Astrocyte (in vitro differentiated cells and primary cell): ENCODE measurements around the gene DCST2. TPM values are rescaled to one million over a fixed set of nuclear protein-coding genes. Genes with fewer than 3 reads are reported as not detected.

Experiments used
- DNase-seq: peaks from one replicate; pipeline ENCODE4 v3.0.0-alpha.2; 2010; ENCODE audit warnings: low read depth
- FAIRE-seq: peaks from 2 replicates; lab custom pipeline; 2011; peaks lifted over from hg19 to GRCh38; lab: Jason Lieb, UNC
- H2AFZ ChIP-seq: 2 replicates; pipeline ENCODE4 v1.6.0; 2012; ENCODE audit warnings: low read depth, low read length, inconsistent platforms
- H3K27ac ChIP-seq: 2 replicates; pipeline ENCODE4 v1.5.1; 2011; ENCODE audit warnings: low read depth, low read length, inconsistent platforms
- H3K27me3 ChIP-seq: 2 replicates; pipeline ENCODE4 v1.6.0; 2011; ENCODE audit warnings: low read length, inconsistent platforms; ENCODE audit not compliant: insufficient read depth
- H3K36me3 ChIP-seq: 2 replicates; pipeline ENCODE4 v1.5.1; 2011; ENCODE audit warnings: low read length, inconsistent platforms; ENCODE audit not compliant: insufficient read depth
- H3K4me1 ChIP-seq: 2 replicates; pipeline ENCODE4 v1.5.1; 2011; ENCODE audit warnings: low read length, inconsistent platforms; ENCODE audit not compliant: insufficient read depth
- H3K4me2 ChIP-seq: 2 replicates; pipeline ENCODE4 v1.6.0; 2012; ENCODE audit warnings: low read length, inconsistent platforms
- H3K4me3 ChIP-seq: 2 replicates; pipeline ENCODE4 v1.5.1; 2011; ENCODE audit warnings: low read depth, mild to moderate bottlenecking, low read length, inconsistent platforms; ENCODE audit not compliant: insufficient read depth
- H3K79me2 ChIP-seq: 2 replicates; pipeline ENCODE4 v1.6.0; 2012; ENCODE audit warnings: mild to moderate bottlenecking, low read length, inconsistent platforms; ENCODE audit not compliant: insufficient read depth
- H3K9ac ChIP-seq: 2 replicates; pipeline ENCODE4 v1.6.0; 2012; ENCODE audit warnings: mild to moderate bottlenecking, low read length, inconsistent platforms
- H3K9me3 ChIP-seq: 2 replicates; pipeline ENCODE4 v1.5.1; 2012; ENCODE audit warnings: low read depth, mild to moderate bottlenecking, low read length, inconsistent platforms; ENCODE audit not compliant: insufficient read depth
- H4K20me1 ChIP-seq: 2 replicates; pipeline ENCODE4 v1.6.0; 2012; ENCODE audit warnings: low read length, inconsistent platforms; ENCODE audit not compliant: insufficient read depth
- H3K27ac Mint-ChIP-seq: one replicate; pipeline ENCODE4 v1.8.0; 2021; ENCODE audit warnings: mild to moderate bottlenecking, mixed read lengths; ENCODE audit not compliant: unreplicated experiment
- H3K27me3 Mint-ChIP-seq: one replicate; pipeline ENCODE4 v1.8.0; 2021; ENCODE audit warnings: low read depth, mixed read lengths; ENCODE audit not compliant: unreplicated experiment
- H3K36me3 Mint-ChIP-seq: one replicate; pipeline ENCODE4 v1.8.0; 2021; ENCODE audit warnings: low read depth, mixed read lengths; ENCODE audit not compliant: unreplicated experiment
- H3K4me1 Mint-ChIP-seq: one replicate; pipeline ENCODE4 v1.8.0; 2021; ENCODE audit warnings: low read depth, mixed read lengths; ENCODE audit not compliant: unreplicated experiment
- H3K4me3 Mint-ChIP-seq: one replicate; pipeline ENCODE4 v1.8.0; 2021; ENCODE audit warnings: mild to moderate bottlenecking, moderate library complexity, mixed read lengths; ENCODE audit not compliant: unreplicated experiment
- H3K9me3 Mint-ChIP-seq: one replicate; pipeline ENCODE4 v1.8.0; 2021; ENCODE audit warnings: mild to moderate bottlenecking, mixed read lengths; ENCODE audit not compliant: unreplicated experiment
- EZH2 ChIP-seq: IDR thresholded peaks from 2 replicates; pipeline ENCODE4 v1.6.1; 2012; ENCODE audit warnings: mild to moderate bottlenecking, low read length, inconsistent platforms; ENCODE audit not compliant: insufficient read depth
- total RNA-seq: library from RNA; stranded (reverse); gene quantifications from 2 replicates; pipeline ENCODE4 v1.2.1, GENCODE V29; 2021
- TF ChIP-seq, protein P1 (sequence below): IDR thresholded peaks from 2 replicates; pipeline ENCODE4 v1.5.1; 2011; ENCODE audit warnings: low read depth, mild to moderate bottlenecking, inconsistent platforms, low read length, moderate library complexity; ENCODE audit not compliant: insufficient read depth

The DCST2 gene
- total RNA-seq, 1 donor from 2014 or later, result 0.34 TPM

GRCh38 chr1:155049651-155050559, 16.3 kb upstream of the DCST2 start:
- FAIRE-seq (no peak), DNase-seq (peak; percentile 31)
- Histone ChIP-seq H3K4me3 (peak overlapping the region; percentile 64), H3K36me3 (no peaks in the 10 kb centered on the region), H3K9me3 (no peaks in the 10 kb centered on the region), H3K27ac (peak overlapping the region; percentile 5), H3K4me2 (peak overlapping the region; percentile 93), H3K4me1 (peaks cover 32% of the 10 kb centered on the region), H3K79me2 (no peaks in the 10 kb centered on the region), H3K9ac (peak overlapping the region; percentile 74), H4K20me1 (peaks cover 9% of the 10 kb centered on the region), H3K27me3 (no peaks in the 10 kb centered on the region), H2AFZ (peak overlapping the region; percentile 98)
- Mint-ChIP-seq H3K27me3 (no peaks in the 10 kb centered on the region), H3K4me1 (peaks cover 25% of the 10 kb centered on the region), H3K36me3 (no peaks in the 10 kb centered on the region), H3K4me3 (peak overlapping the region; percentile 88), H3K9me3 (no peaks in the 10 kb centered on the region), H3K27ac (peak overlapping the region; percentile 91)
- no peak for TF ChIP-seq EZH2
- TF ChIP-seq, protein P1, sequence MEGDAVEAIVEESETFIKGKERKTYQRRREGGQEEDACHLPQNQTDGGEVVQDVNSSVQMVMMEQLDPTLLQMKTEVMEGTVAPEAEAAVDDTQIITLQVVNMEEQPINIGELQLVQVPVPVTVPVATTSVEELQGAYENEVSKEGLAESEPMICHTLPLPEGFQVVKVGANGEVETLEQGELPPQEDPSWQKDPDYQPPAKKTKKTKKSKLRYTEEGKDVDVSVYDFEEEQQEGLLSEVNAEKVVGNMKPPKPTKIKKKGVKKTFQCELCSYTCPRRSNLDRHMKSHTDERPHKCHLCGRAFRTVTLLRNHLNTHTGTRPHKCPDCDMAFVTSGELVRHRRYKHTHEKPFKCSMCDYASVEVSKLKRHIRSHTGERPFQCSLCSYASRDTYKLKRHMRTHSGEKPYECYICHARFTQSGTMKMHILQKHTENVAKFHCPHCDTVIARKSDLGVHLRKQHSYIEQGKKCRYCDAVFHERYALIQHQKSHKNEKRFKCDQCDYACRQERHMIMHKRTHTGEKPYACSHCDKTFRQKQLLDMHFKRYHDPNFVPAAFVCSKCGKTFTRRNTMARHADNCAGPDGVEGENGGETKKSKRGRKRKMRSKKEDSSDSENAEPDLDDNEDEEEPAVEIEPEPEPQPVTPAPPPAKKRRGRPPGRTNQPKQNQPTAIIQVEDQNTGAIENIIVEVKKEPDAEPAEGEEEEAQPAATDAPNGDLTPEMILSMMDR, result no peak

- TF ChIP-seq, protein P1, result no peak
- no peak for TF ChIP-seq EZH2
- Mint-ChIP-seq H3K27ac (no peak overlapping the region), H3K36me3 (no peaks in the 10 kb centered on the region), H3K4me1 (peaks cover 31% of the 10 kb centered on the region), H3K27me3 (no peaks in the 10 kb centered on the region), H3K9me3 (no peaks in the 10 kb centered on the region), H3K4me3 (no peak overlapping the region)
- FAIRE-seq, result no peak
- Histone ChIP-seq H3K4me1 (peaks cover 37% of the 10 kb centered on the region), H3K4me2 (no peak overlapping the region), H3K79me2 (no peaks in the 10 kb centered on the region), H3K27ac (no peak overlapping the region), H3K9ac (no peak overlapping the region), H4K20me1 (peaks cover 9% of the 10 kb centered on the region), H3K9me3 (no peaks in the 10 kb centered on the region), H3K4me3 (no peak overlapping the region), H3K27me3 (no peaks in the 10 kb centered on the region), H3K36me3 (no peaks in the 10 kb centered on the region), H2AFZ (no peak overlapping the region)
- DNase-seq, result no peak
These were observed 15.1 kb upstream of the DCST2 start for GRCh38 chr1:155048449-155049334.
